ENCODE measurements around the gene CCDC30.

DNA sequence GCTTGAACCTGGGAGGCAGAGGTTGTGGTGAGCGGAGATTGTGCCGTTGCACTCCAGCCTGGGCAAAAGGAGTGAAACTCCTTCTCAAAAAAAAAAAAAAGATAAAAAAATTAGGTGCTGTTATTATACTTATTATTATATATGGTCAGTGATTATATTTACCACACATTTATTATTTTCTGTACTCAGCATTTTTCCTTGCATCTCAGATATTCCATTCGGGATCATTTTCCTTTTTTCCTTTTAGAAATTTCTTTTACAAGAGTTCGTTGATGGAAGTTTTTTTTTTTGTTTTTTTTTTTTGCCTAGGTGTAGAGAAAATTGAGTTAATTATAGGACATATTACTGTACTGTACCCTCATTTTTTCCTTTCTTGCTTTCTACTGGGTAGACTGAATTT is 13.5 kb downstream of the CCDC30 start:
- TF ChIP-seq, protein P1, sequence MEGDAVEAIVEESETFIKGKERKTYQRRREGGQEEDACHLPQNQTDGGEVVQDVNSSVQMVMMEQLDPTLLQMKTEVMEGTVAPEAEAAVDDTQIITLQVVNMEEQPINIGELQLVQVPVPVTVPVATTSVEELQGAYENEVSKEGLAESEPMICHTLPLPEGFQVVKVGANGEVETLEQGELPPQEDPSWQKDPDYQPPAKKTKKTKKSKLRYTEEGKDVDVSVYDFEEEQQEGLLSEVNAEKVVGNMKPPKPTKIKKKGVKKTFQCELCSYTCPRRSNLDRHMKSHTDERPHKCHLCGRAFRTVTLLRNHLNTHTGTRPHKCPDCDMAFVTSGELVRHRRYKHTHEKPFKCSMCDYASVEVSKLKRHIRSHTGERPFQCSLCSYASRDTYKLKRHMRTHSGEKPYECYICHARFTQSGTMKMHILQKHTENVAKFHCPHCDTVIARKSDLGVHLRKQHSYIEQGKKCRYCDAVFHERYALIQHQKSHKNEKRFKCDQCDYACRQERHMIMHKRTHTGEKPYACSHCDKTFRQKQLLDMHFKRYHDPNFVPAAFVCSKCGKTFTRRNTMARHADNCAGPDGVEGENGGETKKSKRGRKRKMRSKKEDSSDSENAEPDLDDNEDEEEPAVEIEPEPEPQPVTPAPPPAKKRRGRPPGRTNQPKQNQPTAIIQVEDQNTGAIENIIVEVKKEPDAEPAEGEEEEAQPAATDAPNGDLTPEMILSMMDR (conservative IDR thresholded peaks at IDR 0.05 in 1 of 2, IDR thresholded peaks at IDR 0.05 in 1 of 2; ENCODE audit: extremely low read depth in 1 of 2, insufficient read depth in 1 of 2, low read depth in 1 of 2, low read length in 2 of 2): no peak
- no peak for TF ChIP-seq EZH2 (IDR thresholded peaks at IDR 0.05; ENCODE audit: borderline replicate concordance, low read length)

Data from mammary epithelial cell (primary cell).